Measurements from ENCODE around the gene TRMT10A. TPM values are rescaled to one million over a fixed set of nuclear protein-coding genes. Genes with fewer than 3 reads are reported as not detected.

The TRMT10A gene
- total RNA-seq, 2 donors from 2014 or later, result 2.1 to 2.6 TPM

GRCh38 chr4:99606716-99607115 is 42.9 kb upstream of the TRMT10A start:
- Histone ChIP-seq H3K36me3 (no peaks in the 10 kb centered on the region), H3K4me1 (peaks cover 0 to 9% of the 10 kb centered on the region in 2 donors), H3K9me3 (no peaks in the 10 kb centered on the region), H3K27me3 (no peaks in the 10 kb centered on the region), H3K27ac (no peak overlapping the region), H3K4me3 (no peak overlapping the region)
- no peak for TF ChIP-seq CTCF (IDR thresholded peaks at IDR 0.05)
- no peak for DNase-seq (ENCODE audit: low spot score)

- H3K36me3 ChIP-seq, result no peaks in the 10 kb centered on the region
- no peak overlapping the region for H3K27ac ChIP-seq
- TF ChIP-seq CTCF (IDR thresholded peaks at IDR 0.05), result no peak
- no peaks in the 10 kb centered on the region for H3K27me3 ChIP-seq
- H3K4me3 ChIP-seq, result no peak overlapping the region
- H3K4me1 ChIP-seq, result no peaks in the 10 kb centered on the region
- DNase-seq (ENCODE audit: low spot score), result no peak
- H3K9me3 ChIP-seq, result no peaks in the 10 kb centered on the region
Observed at GRCh38 chr4:99594818-99595217, 31.0 kb upstream of the TRMT10A start.

GRCh38 chr4:99593781-99594641 is 30.2 kb upstream of the TRMT10A start:
- no peak for DNase-seq (ENCODE audit: low spot score)
- H3K4me3 ChIP-seq, result no peak overlapping the region
- no peaks in the 10 kb centered on the region for H3K27me3 ChIP-seq
- H3K9me3 ChIP-seq, result no peaks in the 10 kb centered on the region
- H3K27ac ChIP-seq, result no peak overlapping the region
- TF ChIP-seq CTCF (IDR thresholded peaks at IDR 0.05), result no peak
- no peaks in the 10 kb centered on the region for H3K36me3 ChIP-seq
- H3K4me1 ChIP-seq, result no peaks in the 10 kb centered on the region

- Histone ChIP-seq H3K9me3 (no peaks in the 10 kb centered on the region), H3K27ac (no peak overlapping the region), H3K36me3 (no peaks in the 10 kb centered on the region), H3K27me3 (no peaks in the 10 kb centered on the region), H3K4me3 (no peak overlapping the region), H3K4me1 (no peaks in the 10 kb centered on the region)
- no peak for TF ChIP-seq CTCF (IDR thresholded peaks at IDR 0.05)
- DNase-seq (ENCODE audit: low spot score), result no peak
Observed at GRCh38 chr4:99591757-99592156, 27.9 kb upstream of the TRMT10A start.

- no peak for TF ChIP-seq CTCF (IDR thresholded peaks at IDR 0.05)
- Histone ChIP-seq H3K4me1 (no peaks in the 10 kb centered on the region), H3K27ac (peak overlapping the region in 1 of 2 donors; percentile 48)
Observed at GRCh38 chr4:99587803-99588202, 24.0 kb upstream of the TRMT10A start.

More at GRCh38 chr4:99587803-99588202, 24.0 kb upstream of the TRMT10A start:
- no peak for DNase-seq (ENCODE audit: low spot score)
- no peaks in the 10 kb centered on the region for H3K36me3 ChIP-seq
- H3K4me3 ChIP-seq, result no peak overlapping the region
- no peaks in the 10 kb centered on the region for H3K27me3 ChIP-seq
- H3K9me3 ChIP-seq, result no peaks in the 10 kb centered on the region
